NCI-H1694 treated with DMSO at 0.1 percent for 48 hours (cell line): ENCODE measurements around the gene SPRED2.
A peak's percentile ranks its signal among the peaks of the same experiment; 100 is the strongest.

Experiments used
- DNase-seq: peaks from one replicate; lab custom pipeline; 2025; lab: John Stamatoyannopoulos, UW

Gene SPRED2

GRCh38 chr2:65442420-65443020, 10.1 kb upstream of the SPRED2 start:
- no peak for DNase-seq

GRCh38 chr2:65438137-65438899, 5.9 kb upstream of the SPRED2 start:
- DNase-seq, result no peak

- DNase-seq, result no peak
These were observed 5.2 kb upstream of the SPRED2 start for GRCh38 chr2:65437392-65438135.

GRCh38 chr2:65436824-65437221, 4.4 kb upstream of the SPRED2 start:
- no peak for DNase-seq

GRCh38 chr2:65436169-65436823, 3.9 kb upstream of the SPRED2 start:
- peak; percentile 67 for DNase-seq

GRCh38 chr2:65435625-65436168, 3.3 kb upstream of the SPRED2 start:
- DNase-seq, result peak; percentile 73

GRCh38 chr2:65434592-65435241, 2.3 kb upstream of the SPRED2 start:
- DNase-seq, result no peak

GRCh38 chr2:65431421-65432226, 775 bp downstream of the SPRED2 start:
- DNase-seq, result peak; percentile 60

GRCh38 chr2:65430603-65431420, 1.6 kb downstream of the SPRED2 start:
- DNase-seq, result peak; percentile 77

- peak; percentile 46 for DNase-seq
These were observed 2.4 kb downstream of the SPRED2 start for GRCh38 chr2:65429786-65430602.

- no peak for DNase-seq
These were observed 4.9 kb downstream of the SPRED2 start for GRCh38 chr2:65427532-65427931.

GRCh38 chr2:65425276-65425675, 7.1 kb downstream of the SPRED2 start:
- DNase-seq, result no peak

- DNase-seq, result no peak
These were observed 8.0 kb downstream of the SPRED2 start for GRCh38 chr2:65424391-65424790.

- DNase-seq, result no peak
These were observed 11.0 kb downstream of the SPRED2 start for GRCh38 chr2:65421432-65421748.

- no peak for DNase-seq
These were observed 11.5 kb downstream of the SPRED2 start for GRCh38 chr2:65420712-65421431.

GRCh38 chr2:65417509-65418085, 14.8 kb downstream of the SPRED2 start:
- DNase-seq, result no peak

- no peak for DNase-seq
These were observed 15.5 kb downstream of the SPRED2 start for GRCh38 chr2:65416945-65417344.

GRCh38 chr2:65416321-65416720, 16.1 kb downstream of the SPRED2 start:
- DNase-seq, result no peak
